ENCODE measurements around the gene BCKDK. TPM values are rescaled to one million over a fixed set of nuclear protein-coding genes. Genes with fewer than 3 reads are reported as not detected.

BCKDK gene
- total and polyA plus RNA-seq, 12 donors, result 26.1 to 90.9 (median 71.4) TPM

- intact Hi-C loops (cut with DNase I), result no loop called here
- no peak for TF ChIP-seq CTCF (IDR thresholded peaks at IDR 0.05)
- peak; percentile 48 to 80 (median 66) for ATAC-seq
- peaks cover 0 to 89% (median 59%) of the 10 kb centered on the region in 9 donors for H3K36me3 ChIP-seq
- WGBS, 2 donors, result 72 to 77% methylated on average over 14 of the region's 14 CpGs
- H3K4me3 ChIP-seq, result peak overlapping the region in 1 of 10 donors; percentile 18
- H3K27ac ChIP-seq, result peak overlapping the region; percentile 20 to 97 (median 72)
- H3K27me3 ChIP-seq, result no peaks in the 10 kb centered on the region
- peaks cover 1 to 49% (median 25%) of the 10 kb centered on the region in 9 donors for H3K4me1 ChIP-seq
- peak in 1 of 2 donors; percentile 26 for DNase-seq
- H3K9me3 ChIP-seq, result no peaks in the 10 kb centered on the region
These were observed 20.8 kb downstream of the BCKDK start for GRCh38 chr16:31128711-31129567.

GRCh38 chr16:31129568-31130335 is 21.6 kb downstream of the BCKDK start:
- Histone ChIP-seq H3K27ac (peak overlapping the region; percentile 20 to 97 (median 72)), H3K27me3 (no peaks in the 10 kb centered on the region), H3K4me1 (peaks cover 3 to 57% (median 33%) of the 10 kb centered on the region in 9 donors), H3K4me3 (peak overlapping the region in 1 of 10 donors; percentile 18), H3K36me3 (peaks cover 0 to 81% (median 51%) of the 10 kb centered on the region in 9 donors), H3K9me3 (no peaks in the 10 kb centered on the region)
- ATAC-seq, result peak in 6 of 8 donors; percentile 21 to 61 (median 38)
- no peak for TF ChIP-seq CTCF (IDR thresholded peaks at IDR 0.05)
- WGBS, 2 donors, result 67 to 68% methylated on average over 29 of the region's 29 CpGs
- intact Hi-C loops (cut with DNase I), result no loop called here
- peak in 1 of 2 donors; percentile 52 for DNase-seq

- no peak for TF ChIP-seq CTCF (IDR thresholded peaks at IDR 0.05)
- DNase-seq (peak in 1 of 2 donors; percentile 23), ATAC-seq (peak in 1 of 8 donors; percentile 16)
- WGBS, 2 donors, result 87 to 94% methylated on average over 10 of the region's 10 CpGs
- Histone ChIP-seq H3K36me3 (peaks cover 0 to 74% (median 47%) of the 10 kb centered on the region in 9 donors), H3K27ac (peak overlapping the region in 6 of 10 donors; percentile 58 to 97 (median 76)), H3K4me1 (peaks cover 3 to 63% (median 40%) of the 10 kb centered on the region in 9 donors), H3K27me3 (no peaks in the 10 kb centered on the region), H3K4me3 (peak overlapping the region in 1 of 10 donors; percentile 18), H3K9me3 (no peaks in the 10 kb centered on the region)
- intact Hi-C loops (cut with DNase I), result no loop called here
These were observed 22.2 kb downstream of the BCKDK start for GRCh38 chr16:31130336-31130891.

GRCh38 chr16:31130899-31131298 is 22.7 kb downstream of the BCKDK start:
- Histone ChIP-seq H3K9me3 (no peaks in the 10 kb centered on the region), H3K27ac (peak overlapping the region in 1 of 10 donors; percentile 97), H3K27me3 (no peaks in the 10 kb centered on the region), H3K36me3 (peaks cover 0 to 69% (median 47%) of the 10 kb centered on the region in 9 donors), H3K4me3 (no peak overlapping the region), H3K4me1 (peaks cover 3 to 63% (median 40%) of the 10 kb centered on the region in 9 donors)
- WGBS, 2 donors, result 75 to 84% methylated on average over 6 of the region's 6 CpGs
- ATAC-seq (no peak), DNase-seq (no peak)
- no peak for TF ChIP-seq CTCF (IDR thresholded peaks at IDR 0.05)
- intact Hi-C loops (cut with DNase I), result no loop called here

Data from heart right ventricle (tissue), 16 donors.